Epithelial cell of proximal tubule (primary cell): Measurements from ENCODE around the gene SLC23A2. TPM values are rescaled to one million over a fixed set of nuclear protein-coding genes. Genes with fewer than 3 reads are reported as not detected.

ENCODE experiments used
- DNase-seq: peaks from one replicate; pipeline ENCODE4 v3.0.0-alpha.2; 2011; ENCODE audit warnings: low read depth
- H3K4me3 ChIP-seq: 2 replicates; pipeline ENCODE4 v1.5.1; 2011; ENCODE audit warnings: low read depth, mild to moderate bottlenecking, low read length
- CTCF ChIP-seq: conservative IDR thresholded peaks from 2 replicates; pipeline ENCODE4 v1.5.1; 2012; ENCODE audit warnings: low read depth, mild to moderate bottlenecking, low read length
- total RNA-seq: library from RNA; depleted of rRNA; stranded (reverse); fragments of >200 nt; gene quantifications from 2 replicates; pipeline ENCODE4 v1.2.3, GENCODE V29; 2015

The SLC23A2 gene
- total RNA-seq, 1 donor from 2014 or later = 5.3 TPM

GRCh38 chr20:4972506-4973251 lies 28.6 kb downstream of the SLC23A2 start:
- DNase-seq = no peak
- TF ChIP-seq CTCF = no peak
- H3K4me3 ChIP-seq = peak overlapping the region; percentile 40

- no peak for TF ChIP-seq CTCF
- H3K4me3 ChIP-seq = no peak overlapping the region
- DNase-seq = no peak
Observed at GRCh38 chr20:4971064-4971463, 30.2 kb downstream of the SLC23A2 start.

DNA sequence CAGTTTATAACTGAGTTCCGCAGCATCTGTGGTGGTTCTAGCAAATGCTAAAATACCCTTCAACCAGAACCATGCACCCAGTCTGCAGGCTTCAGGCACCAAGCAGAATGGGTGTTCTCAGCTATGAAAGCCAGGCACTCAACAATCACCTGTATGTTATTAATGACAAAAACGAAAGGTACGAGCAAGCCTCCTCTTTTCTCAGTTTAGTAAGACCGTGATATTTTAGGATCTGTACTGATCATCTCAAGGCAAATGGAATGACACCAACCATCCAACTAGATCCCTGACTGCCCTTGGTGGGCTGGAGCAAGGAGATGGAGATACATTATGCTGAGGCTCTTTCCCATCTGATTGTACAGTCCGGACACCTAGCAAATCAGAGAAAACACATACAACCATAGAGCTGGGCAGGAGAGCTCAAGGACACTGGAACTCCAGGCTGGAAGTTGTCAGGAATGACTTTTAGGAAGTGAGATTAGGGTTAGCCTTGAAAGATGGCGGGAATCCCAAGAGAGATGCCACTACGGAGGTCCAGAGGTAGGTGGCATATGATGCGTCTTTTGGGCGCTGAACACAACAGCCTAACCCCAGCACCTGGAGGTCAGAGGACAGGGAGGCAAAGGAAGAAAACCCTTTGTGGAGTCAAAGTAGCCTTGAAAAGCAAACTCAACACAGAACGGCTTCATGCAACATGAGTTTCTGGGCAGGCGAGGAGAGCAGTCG lies 33.4 kb downstream of the SLC23A2 start:
- no peak for TF ChIP-seq CTCF
- no peak overlapping the region for H3K4me3 ChIP-seq
- no peak for DNase-seq

DNA sequence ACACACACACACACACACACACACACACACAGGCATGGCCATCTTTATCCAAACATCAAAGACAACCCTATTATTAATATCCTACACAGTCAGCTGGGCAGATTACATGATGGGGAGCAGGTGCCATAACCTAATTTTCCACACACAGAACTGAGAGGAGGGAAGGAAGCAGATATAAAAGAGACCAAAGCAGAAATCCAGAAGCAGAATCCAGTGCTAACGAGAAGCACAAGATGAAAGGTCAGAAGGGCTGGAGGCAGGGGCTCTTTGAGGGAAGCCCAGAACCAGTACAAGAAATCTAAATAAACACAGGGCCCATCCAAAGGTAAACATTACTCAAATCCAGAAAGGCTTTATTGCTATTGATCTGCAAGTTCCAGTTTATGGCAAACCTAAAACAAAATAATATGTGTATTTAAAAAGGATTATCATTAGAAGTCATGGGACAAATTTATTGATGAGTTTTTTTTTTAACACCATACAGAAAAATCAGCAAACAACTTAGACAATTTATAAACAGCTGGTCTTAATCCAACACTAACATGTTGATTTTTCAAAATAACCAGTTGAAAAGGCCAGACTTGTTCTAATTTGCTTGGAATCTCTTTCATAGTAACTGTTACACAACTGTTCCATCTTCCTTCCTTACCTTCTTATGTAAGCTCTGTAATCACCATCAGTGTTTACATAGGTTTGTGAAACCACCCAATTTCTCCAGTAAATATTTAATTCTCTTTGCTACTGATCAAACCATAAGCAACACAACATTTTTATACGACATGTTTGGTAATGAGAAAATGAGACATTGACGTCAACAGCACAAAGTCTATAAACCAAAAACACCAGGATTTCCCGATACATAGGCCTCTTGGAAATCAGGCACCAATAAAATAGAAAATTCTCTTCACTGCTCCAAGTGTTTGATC lies 34.2 kb downstream of the SLC23A2 start:
- H3K4me3 ChIP-seq = no peak overlapping the region
- no peak for TF ChIP-seq CTCF

GRCh38 chr20:4962241-4962855 lies 39.0 kb downstream of the SLC23A2 start:
- no peak for TF ChIP-seq CTCF
- H3K4me3 ChIP-seq = no peak overlapping the region
- no peak for DNase-seq

More for the DNA sequence above, 34.2 kb downstream of the SLC23A2 start:
- no peak for DNase-seq

DNA sequence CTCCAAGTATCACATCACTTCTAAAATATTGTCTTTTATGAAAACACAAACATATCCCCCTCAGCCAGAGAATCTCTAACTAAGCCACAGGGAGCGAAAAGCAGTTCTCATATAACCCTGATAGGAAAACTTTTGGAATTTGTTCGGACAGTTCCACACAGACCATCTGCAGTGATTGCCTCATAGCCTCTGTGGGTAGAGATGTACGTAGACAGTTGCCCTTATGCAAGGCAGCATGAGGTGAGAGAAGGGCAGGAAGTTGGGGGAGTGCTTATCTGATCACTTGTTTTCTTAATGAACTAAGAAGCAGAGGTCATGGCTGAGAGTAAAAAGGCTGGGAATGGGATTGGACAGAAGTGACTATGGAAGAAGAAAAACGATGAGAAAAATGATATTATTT lies 39.6 kb downstream of the SLC23A2 start:
- no peak for TF ChIP-seq CTCF
- DNase-seq = no peak

More for the DNA sequence above, 39.6 kb downstream of the SLC23A2 start:
- no peak overlapping the region for H3K4me3 ChIP-seq
